K562 (cell line): ENCODE data around the gene FKBP15.

Experiments
- BHLHE40 ChIP-seq: IDR thresholded peaks from 2 replicates; pipeline ENCODE4 v1.6.1; 2011; ENCODE audit warnings: low read length, improper control_type of control experiment
- EP300 ChIP-seq: IDR thresholded peaks from 2 replicates; pipeline ENCODE4 v1.6.1; 2012; ENCODE audit warnings: low read length, improper control_type of control experiment
- HDAC6 ChIP-seq: IDR thresholded peaks from 2 replicates; pipeline ENCODE4 v1.6.1; 2012; ENCODE audit warnings: low read depth, mild to moderate bottlenecking, control low read depth, inconsistent platforms, low read length, moderate library complexity
- PML ChIP-seq: IDR thresholded peaks from 2 replicates; pipeline ENCODE4 v1.6.1; 2012; ENCODE audit warnings: low read length, inconsistent platforms
- PTBP1 ChIP-seq: fragments of 200-400 bp; formaldehyde crosslinking; IDR thresholded peaks from 2 replicates; pipeline ENCODE4 v1.6.1; 2017; ENCODE audit warnings: low read depth, low read length
- RNF2 ChIP-seq: sonication (generic); IDR thresholded peaks from 2 replicates; pipeline ENCODE4 v1.6.1; 2016
- ZNF134 ChIP-seq: fragments of 250-450 bp; sonication (Bioruptor Pico); conservative IDR thresholded peaks from 2 replicates; pipeline ENCODE4 v1.4.0; 2020
- TF ChIP-seq, protein P1 (sequence below), 3 experiments: IDR thresholded peaks in 2 of 3; conservative IDR thresholded peaks in 1 of 3; 2 replicates each; pipeline ENCODE4 v1.5.1; 2011 to 2012; ENCODE audit warnings: low read length in 3 of 3, mild to moderate bottlenecking in 3 of 3, control low read depth in 2 of 3, improper control_type of control experiment in 1 of 3, inconsistent platforms in 1 of 3, low read depth in 1 of 3, mixed read lengths in 1 of 3, moderate library complexity in 1 of 3; ENCODE audit not compliant: insufficient read depth in 2 of 3
- TF ChIP-seq, protein P2 (sequence below), 3 experiments: fragments of 200-800 bp in 1 of 3; fragments of 250-450 bp in 1 of 3; fragments of 450-650 bp in 1 of 3; sonication (Bioruptor Pico) in 1 of 3; sonication (Bioruptor generic) in 1 of 3; formaldehyde crosslinking in 1 of 3; IDR thresholded peaks; 2 replicates each; pipeline versions ENCODE4 v1.6.1 to v1.8.0; 2016 to 2022; ENCODE audit warnings: mild to moderate bottlenecking in 2 of 3, missing genetic modification characterization in 2 of 3, missing compliant biosample characterization in 1 of 3, moderate library complexity in 1 of 3

DNA sequence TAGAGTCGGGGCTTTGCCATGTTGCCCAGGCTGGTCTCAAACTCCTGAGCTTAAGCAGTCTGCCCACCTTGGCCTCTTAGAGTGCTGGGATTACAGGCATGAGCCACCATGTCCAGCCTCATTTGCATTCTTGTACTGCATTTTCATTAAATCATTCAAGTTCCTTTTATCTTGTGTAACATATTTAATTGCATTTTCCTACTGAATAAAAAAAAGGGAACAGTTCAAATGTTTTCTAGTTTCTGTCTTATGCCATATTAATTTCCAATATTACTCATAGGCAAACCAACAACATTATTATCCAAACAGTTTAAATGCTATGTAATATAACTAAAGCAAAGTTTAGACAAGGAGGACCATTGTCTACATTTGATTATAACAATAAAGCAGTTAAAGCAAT is 6.4 kb upstream of the FKBP15 start:
- TF ChIP-seq ZNF134 (CRISPR knock-in tag) (no peak), RNF2 (no peak), BHLHE40 (no peak), HDAC6 (no peak), PTBP1 (no peak), PML (no peak), EP300 (no peak)
- TF ChIP-seq, protein P1, sequence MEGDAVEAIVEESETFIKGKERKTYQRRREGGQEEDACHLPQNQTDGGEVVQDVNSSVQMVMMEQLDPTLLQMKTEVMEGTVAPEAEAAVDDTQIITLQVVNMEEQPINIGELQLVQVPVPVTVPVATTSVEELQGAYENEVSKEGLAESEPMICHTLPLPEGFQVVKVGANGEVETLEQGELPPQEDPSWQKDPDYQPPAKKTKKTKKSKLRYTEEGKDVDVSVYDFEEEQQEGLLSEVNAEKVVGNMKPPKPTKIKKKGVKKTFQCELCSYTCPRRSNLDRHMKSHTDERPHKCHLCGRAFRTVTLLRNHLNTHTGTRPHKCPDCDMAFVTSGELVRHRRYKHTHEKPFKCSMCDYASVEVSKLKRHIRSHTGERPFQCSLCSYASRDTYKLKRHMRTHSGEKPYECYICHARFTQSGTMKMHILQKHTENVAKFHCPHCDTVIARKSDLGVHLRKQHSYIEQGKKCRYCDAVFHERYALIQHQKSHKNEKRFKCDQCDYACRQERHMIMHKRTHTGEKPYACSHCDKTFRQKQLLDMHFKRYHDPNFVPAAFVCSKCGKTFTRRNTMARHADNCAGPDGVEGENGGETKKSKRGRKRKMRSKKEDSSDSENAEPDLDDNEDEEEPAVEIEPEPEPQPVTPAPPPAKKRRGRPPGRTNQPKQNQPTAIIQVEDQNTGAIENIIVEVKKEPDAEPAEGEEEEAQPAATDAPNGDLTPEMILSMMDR (IDR thresholded peaks at IDR 0.05 in 2 of 3, conservative IDR thresholded peaks at IDR 0.05 in 1 of 3; ENCODE audit: insufficient read depth in 2 of 3, low read depth in 1 of 3, low read length in 3 of 3) = no peak
- TF ChIP-seq, protein P2, sequence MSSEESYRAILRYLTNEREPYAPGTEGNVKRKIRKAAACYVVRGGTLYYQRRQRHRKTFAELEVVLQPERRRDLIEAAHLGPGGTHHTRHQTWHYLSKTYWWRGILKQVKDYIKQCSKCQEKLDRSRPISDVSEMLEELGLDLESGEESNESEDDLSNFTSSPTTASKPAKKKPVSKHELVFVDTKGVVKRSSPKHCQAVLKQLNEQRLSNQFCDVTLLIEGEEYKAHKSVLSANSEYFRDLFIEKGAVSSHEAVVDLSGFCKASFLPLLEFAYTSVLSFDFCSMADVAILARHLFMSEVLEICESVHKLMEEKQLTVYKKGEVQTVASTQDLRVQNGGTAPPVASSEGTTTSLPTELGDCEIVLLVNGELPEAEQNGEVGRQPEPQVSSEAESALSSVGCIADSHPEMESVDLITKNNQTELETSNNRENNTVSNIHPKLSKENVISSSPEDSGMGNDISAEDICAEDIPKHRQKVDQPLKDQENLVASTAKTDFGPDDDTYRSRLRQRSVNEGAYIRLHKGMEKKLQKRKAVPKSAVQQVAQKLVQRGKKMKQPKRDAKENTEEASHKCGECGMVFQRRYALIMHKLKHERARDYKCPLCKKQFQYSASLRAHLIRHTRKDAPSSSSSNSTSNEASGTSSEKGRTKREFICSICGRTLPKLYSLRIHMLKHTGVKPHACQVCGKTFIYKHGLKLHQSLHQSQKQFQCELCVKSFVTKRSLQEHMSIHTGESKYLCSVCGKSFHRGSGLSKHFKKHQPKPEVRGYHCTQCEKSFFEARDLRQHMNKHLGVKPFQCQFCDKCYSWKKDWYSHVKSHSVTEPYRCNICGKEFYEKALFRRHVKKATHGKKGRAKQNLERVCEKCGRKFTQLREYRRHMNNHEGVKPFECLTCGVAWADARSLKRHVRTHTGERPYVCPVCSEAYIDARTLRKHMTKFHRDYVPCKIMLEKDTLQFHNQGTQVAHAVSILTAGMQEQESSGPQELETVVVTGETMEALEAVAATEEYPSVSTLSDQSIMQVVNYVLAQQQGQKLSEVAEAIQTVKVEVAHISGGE (CRISPR knock-in tag; IDR thresholded peaks at IDR 0.05) = no peak
